Measurements from ENCODE around the gene TNS1. TPM values are rescaled to one million over a fixed set of nuclear protein-coding genes. Genes with fewer than 3 reads are reported as not detected.

Gene TNS1
- total and polyA plus RNA-seq, 2 donors = 191 to 576 TPM

GRCh38 chr2:217776631-217777030 is 226.2 kb downstream of the TNS1 start:
- Histone ChIP-seq H3K27ac (ENCODE audit: low read depth) (no peak overlapping the region), H3K4me1 (ENCODE audit: insufficient read depth) (no peaks in the 10 kb centered on the region), H3K36me3 (ENCODE audit: insufficient read depth) (no peaks in the 10 kb centered on the region), H3K4me3 (ENCODE audit: low read depth, low read length) (no peak overlapping the region)
- DNase-seq (ENCODE audit: extremely low spot score) = no peak

GRCh38 chr2:217775920-217776503 is 226.8 kb downstream of the TNS1 start:
- H3K4me3 ChIP-seq (ENCODE audit: low read depth, low read length) = no peak overlapping the region
- H3K27ac ChIP-seq (ENCODE audit: low read depth) = no peak overlapping the region
- DNase-seq (ENCODE audit: extremely low spot score) = no peak
- no peaks in the 10 kb centered on the region for H3K4me1 ChIP-seq (ENCODE audit: insufficient read depth)
- WGBS = 57% methylated on average over 4 of the region's 4 CpGs
- no peaks in the 10 kb centered on the region for H3K36me3 ChIP-seq (ENCODE audit: insufficient read depth)

DNA sequence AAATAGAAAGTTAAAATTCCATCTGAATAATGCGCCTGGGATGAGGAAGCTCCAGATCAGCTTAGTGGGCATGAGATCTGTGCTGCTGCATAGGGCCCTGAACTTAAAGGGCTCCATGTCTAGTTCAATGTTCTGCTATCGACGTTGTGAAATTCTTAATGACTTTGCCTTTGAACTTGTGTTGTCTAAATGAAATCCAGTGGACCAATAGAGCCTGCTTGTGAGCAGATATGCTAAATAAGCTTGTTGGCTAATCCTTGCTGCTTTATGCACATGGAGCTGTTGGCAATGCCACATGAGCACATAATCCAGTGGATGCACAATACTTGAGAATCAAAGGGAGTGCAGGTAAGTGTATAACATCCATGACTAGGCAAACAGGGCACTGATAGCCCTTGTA is 228.6 kb downstream of the TNS1 start:
- no peak for DNase-seq (ENCODE audit: extremely low spot score)
- WGBS = 89% methylated on average over 3 of the region's 3 CpGs
- H3K36me3 ChIP-seq (ENCODE audit: insufficient read depth) = no peaks in the 10 kb centered on the region

DNA sequence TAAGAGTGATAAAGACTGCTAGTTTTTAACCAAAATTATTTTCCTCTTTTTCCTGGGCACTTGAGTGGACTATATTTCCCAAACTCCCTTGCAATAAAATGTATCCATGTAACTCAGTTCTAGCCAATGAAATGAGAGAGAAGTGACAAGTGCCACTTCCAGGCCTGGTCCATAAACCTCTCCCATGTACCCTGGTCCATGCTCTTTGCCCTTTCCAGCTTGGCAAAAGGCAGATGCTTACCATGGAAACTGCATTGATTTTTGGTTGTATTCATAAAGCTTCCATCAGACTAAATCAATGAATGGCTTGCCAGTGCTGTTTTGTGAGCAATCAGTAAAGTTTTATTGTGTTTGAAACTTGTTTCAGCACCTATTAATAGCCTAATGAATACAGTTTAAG is 229.3 kb downstream of the TNS1 start:
- no peaks in the 10 kb centered on the region for H3K4me1 ChIP-seq (ENCODE audit: insufficient read depth)
- H3K36me3 ChIP-seq (ENCODE audit: insufficient read depth) = no peaks in the 10 kb centered on the region
- H3K4me3 ChIP-seq (ENCODE audit: low read depth, low read length) = no peak overlapping the region
- DNase-seq (ENCODE audit: extremely low spot score) = no peak
- no peak overlapping the region for H3K27ac ChIP-seq (ENCODE audit: low read depth)

More for the DNA sequence above, 228.6 kb downstream of the TNS1 start:
- Histone ChIP-seq H3K4me1 (ENCODE audit: insufficient read depth) (no peaks in the 10 kb centered on the region), H3K27ac (ENCODE audit: low read depth) (no peak overlapping the region), H3K4me3 (ENCODE audit: low read depth, low read length) (no peak overlapping the region)

DNA sequence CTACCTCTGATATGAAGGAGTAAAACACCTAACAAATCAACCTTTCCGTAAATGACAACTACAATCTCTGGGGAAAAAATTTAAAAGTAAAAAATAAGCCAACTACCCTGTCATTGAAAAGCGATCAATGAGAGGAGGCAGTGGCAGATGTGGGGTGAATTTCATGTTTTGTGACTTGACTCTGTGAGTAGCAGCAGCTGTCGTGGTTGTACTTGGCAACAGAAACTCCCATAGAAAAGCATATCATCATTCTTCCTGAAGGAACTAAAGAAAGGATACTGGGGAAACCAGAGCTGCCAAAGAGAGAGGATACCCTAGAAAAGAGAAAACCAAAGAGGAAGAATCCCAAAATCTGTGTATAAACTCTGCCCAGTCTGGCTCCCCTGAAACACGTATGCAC is 236.4 kb downstream of the TNS1 start:
- Histone ChIP-seq H3K4me3 (ENCODE audit: low read depth, low read length) (no peak overlapping the region), H3K36me3 (ENCODE audit: insufficient read depth) (no peaks in the 10 kb centered on the region), H3K27ac (ENCODE audit: low read depth) (no peak overlapping the region), H3K4me1 (ENCODE audit: insufficient read depth) (no peaks in the 10 kb centered on the region)
- WGBS = 88% methylated on average over 4 of the region's 4 CpGs
- no peak for DNase-seq (ENCODE audit: extremely low spot score)

- H3K4me1 ChIP-seq (ENCODE audit: insufficient read depth) = no peaks in the 10 kb centered on the region
- no peak overlapping the region for H3K4me3 ChIP-seq (ENCODE audit: low read depth, low read length)
- 97% methylated on average over 1 of the region's 1 CpG for WGBS
- DNase-seq (ENCODE audit: extremely low spot score) = no peak
- H3K27ac ChIP-seq (ENCODE audit: low read depth) = no peak overlapping the region
- H3K36me3 ChIP-seq (ENCODE audit: insufficient read depth) = no peaks in the 10 kb centered on the region
Measured at GRCh38 chr2:217761645-217762277, 241.0 kb downstream of the TNS1 start.

DNA sequence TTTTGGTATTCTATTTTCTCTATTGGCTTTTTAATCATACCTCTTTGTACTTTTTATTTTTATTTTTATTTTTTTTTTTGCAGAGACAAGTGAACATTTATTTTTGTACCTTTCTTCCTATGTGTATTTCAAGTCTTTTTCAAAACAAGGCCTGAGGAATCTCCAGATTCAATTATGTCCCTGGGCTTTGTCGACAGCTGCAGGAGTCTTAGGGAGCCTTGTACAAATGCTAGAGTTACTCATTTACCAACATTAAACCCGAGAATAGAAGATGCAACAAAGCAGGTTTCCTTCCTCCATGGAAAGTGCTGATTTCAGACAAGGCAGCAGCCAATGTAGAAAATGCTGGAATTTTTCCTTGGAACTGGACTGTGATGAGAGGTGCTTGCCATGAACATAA is 242.8 kb downstream of the TNS1 start:
- no peak for DNase-seq (ENCODE audit: extremely low spot score)
- H3K36me3 ChIP-seq (ENCODE audit: insufficient read depth) = no peaks in the 10 kb centered on the region
- no peak overlapping the region for H3K4me3 ChIP-seq (ENCODE audit: low read depth, low read length)
- no peaks in the 10 kb centered on the region for H3K4me1 ChIP-seq (ENCODE audit: insufficient read depth)
- 76% methylated on average over 2 of the region's 2 CpGs for WGBS
- H3K27ac ChIP-seq (ENCODE audit: low read depth) = no peak overlapping the region

- H3K4me1 ChIP-seq (ENCODE audit: insufficient read depth) = no peaks in the 10 kb centered on the region
- DNase-seq (ENCODE audit: extremely low spot score) = no peak
Measured at GRCh38 chr2:217757108-217757463, 245.7 kb downstream of the TNS1 start.

DNA sequence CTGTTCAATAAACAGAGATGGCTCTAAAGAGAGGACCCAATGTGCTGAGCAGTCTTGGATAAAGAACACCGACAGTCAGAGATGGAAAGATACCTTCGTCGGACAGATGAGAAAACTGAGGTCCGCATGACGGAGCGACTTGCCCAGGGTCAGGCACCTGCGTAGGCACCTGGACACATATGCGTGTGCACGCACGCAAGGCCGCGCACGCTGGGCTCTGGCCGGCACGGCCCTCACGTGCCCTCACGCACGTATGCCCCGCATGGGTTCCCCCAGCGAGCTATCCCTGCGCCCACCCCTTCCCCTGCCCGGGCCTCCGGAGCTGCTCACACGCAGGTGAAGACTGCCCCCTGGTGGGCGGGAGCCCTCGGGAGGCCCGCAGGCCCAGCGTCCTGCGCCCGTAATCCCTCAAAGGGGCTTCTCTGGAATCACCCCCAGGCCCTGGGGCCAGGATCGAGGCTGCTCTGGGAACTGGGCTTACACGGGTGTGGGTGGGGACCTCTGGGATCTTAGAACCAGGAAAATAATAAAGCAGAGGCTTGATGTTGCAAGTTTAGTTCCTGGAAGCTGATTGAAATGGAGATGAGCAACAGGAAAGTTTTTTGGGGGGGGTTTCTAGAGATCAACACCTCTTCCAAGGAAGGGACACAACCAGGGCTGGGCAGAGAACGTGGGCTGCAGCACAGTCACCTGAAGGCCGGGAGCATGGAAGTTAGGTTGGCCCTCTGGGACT is 246.3 kb downstream of the TNS1 start:
- no peak overlapping the region for H3K27ac ChIP-seq (ENCODE audit: low read depth)
- H3K4me3 ChIP-seq (ENCODE audit: low read depth, low read length) = no peak overlapping the region
- no peaks in the 10 kb centered on the region for H3K4me1 ChIP-seq (ENCODE audit: insufficient read depth)
- H3K36me3 ChIP-seq (ENCODE audit: insufficient read depth) = no peaks in the 10 kb centered on the region
- peak; percentile 41 for DNase-seq (ENCODE audit: extremely low spot score)
- WGBS = 15% methylated on average over 34 of the region's 34 CpGs

More at GRCh38 chr2:217757108-217757463, 245.7 kb downstream of the TNS1 start:
- H3K27ac ChIP-seq (ENCODE audit: low read depth) = no peak overlapping the region
- H3K36me3 ChIP-seq (ENCODE audit: insufficient read depth) = no peaks in the 10 kb centered on the region
- WGBS = 83% methylated on average over 2 of the region's 2 CpGs
- H3K4me3 ChIP-seq (ENCODE audit: low read depth, low read length) = no peak overlapping the region

DNA sequence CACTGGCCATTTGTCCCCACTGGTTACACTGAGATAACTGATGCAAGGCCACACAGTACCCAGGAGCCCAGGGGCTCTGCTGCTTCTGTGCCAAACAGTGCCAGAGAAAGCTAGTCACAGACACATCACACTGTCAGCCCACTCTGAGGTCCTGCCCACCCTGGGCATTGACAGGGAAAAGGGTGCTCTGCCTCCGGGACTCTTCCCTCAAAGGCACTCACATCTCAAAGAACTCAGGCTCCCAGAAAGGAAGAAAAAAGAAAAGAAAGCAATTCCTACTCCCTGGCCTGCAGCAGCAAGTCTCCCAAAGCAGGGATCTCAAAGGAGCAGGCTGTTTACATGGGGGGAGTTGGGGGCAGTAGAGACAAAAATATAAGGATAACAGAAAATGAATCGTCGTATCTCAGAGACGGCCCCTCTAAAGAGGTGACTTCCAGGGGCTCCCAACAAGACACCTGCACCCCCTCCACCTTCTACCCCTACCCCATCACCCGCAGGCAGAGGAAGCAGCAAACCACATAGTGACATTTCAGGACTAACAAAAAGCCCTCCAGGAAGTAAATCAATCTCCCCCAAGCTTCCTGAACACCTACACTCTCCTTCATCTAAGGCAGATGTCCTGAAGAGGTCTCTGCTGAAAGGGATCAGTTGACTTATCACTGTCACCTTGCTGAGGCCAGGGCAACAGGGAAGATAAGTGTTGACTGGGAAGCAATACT is 247.6 kb downstream of the TNS1 start:
- 67% methylated on average over 5 of the region's 5 CpGs for WGBS
- Histone ChIP-seq H3K36me3 (ENCODE audit: insufficient read depth) (no peaks in the 10 kb centered on the region), H3K4me3 (ENCODE audit: low read depth, low read length) (no peak overlapping the region), H3K4me1 (ENCODE audit: insufficient read depth) (no peaks in the 10 kb centered on the region), H3K27ac (ENCODE audit: low read depth) (no peak overlapping the region)
- DNase-seq (ENCODE audit: extremely low spot score) = no peak

- no peak for DNase-seq (ENCODE audit: extremely low spot score)
- no peak overlapping the region for H3K4me3 ChIP-seq (ENCODE audit: low read depth, low read length)
- H3K36me3 ChIP-seq (ENCODE audit: insufficient read depth) = no peaks in the 10 kb centered on the region
- 77% methylated on average over 9 of the region's 9 CpGs for whole genome bisulfite sequencing
- H3K4me1 ChIP-seq (ENCODE audit: insufficient read depth) = no peaks in the 10 kb centered on the region
- H3K27ac ChIP-seq (ENCODE audit: low read depth) = no peak overlapping the region
Measured at GRCh38 chr2:217753460-217754200, 249.2 kb downstream of the TNS1 start.

- Histone ChIP-seq H3K4me1 (ENCODE audit: insufficient read depth) (no peaks in the 10 kb centered on the region), H3K36me3 (ENCODE audit: insufficient read depth) (no peaks in the 10 kb centered on the region), H3K4me3 (ENCODE audit: low read depth, low read length) (no peak overlapping the region), H3K27ac (ENCODE audit: low read depth) (no peak overlapping the region)
- no peak for DNase-seq (ENCODE audit: extremely low spot score)
- 84% methylated on average over 10 of the region's 10 CpGs for WGBS
Measured at GRCh38 chr2:217752714-217753459, 249.9 kb downstream of the TNS1 start.

DNA sequence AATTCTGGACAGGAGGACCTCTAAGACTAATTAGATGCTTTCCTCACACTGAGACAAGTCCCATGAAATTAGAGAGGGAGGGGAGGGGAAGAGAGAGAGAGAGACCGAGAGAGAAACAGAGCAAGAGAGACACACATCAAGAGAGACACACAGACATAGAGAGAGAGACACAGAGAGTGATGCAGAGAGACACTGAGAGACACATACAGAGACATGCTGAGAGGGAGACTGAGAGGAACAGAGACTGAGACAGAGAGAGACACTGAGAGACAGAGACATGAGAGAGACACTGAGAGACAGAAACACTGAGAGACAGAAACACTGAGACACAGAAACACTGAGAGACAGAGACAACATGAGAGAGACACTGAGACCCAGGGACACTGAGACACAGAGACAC is 250.8 kb downstream of the TNS1 start:
- no peak overlapping the region for H3K4me3 ChIP-seq (ENCODE audit: low read depth, low read length)
- WGBS = 93% methylated on average over 1 of the region's 1 CpG
- no peaks in the 10 kb centered on the region for H3K4me1 ChIP-seq (ENCODE audit: insufficient read depth)
- no peaks in the 10 kb centered on the region for H3K36me3 ChIP-seq (ENCODE audit: insufficient read depth)
- H3K27ac ChIP-seq (ENCODE audit: low read depth) = no peak overlapping the region
- DNase-seq (ENCODE audit: extremely low spot score) = no peak

Data from urinary bladder (tissue), 4 donors.